SU-DHL-6 (cell line): ENCODE measurements around the gene CASK.

Experiments
- H2AFZ ChIP-seq: fragments of 200-600 bp; sonication (generic); 2 replicates; pipeline ENCODE4 v1.6.1; 2014; ENCODE audit warnings: low read depth, mild to moderate bottlenecking, moderate library complexity, mixed read lengths, antibody characterized with exemption, low read length; ENCODE audit not compliant: severe bottlenecking
- H3F3A ChIP-seq: fragments of 200-600 bp; shearing (Covaris generic); 2 replicates; pipeline ENCODE4 v1.6.0; 2016; ENCODE audit warnings: antibody characterized with exemption, mild to moderate bottlenecking; ENCODE audit not compliant: insufficient read depth
- H3K27ac ChIP-seq: fragments of 200-600 bp; sonication (generic); 2 replicates; pipeline ENCODE4 v1.5.1; 2016; ENCODE audit warnings: low read depth, mild to moderate bottlenecking, low read length, moderate library complexity, mixed read lengths
- H3K27me3 ChIP-seq: fragments of 200-600 bp; sonication (generic), shearing (Covaris generic); 2 replicates; pipeline ENCODE4 v1.6.0; 2014; ENCODE audit warnings: mild to moderate bottlenecking, low read length
- H3K36me3 ChIP-seq: fragments of 200-600 bp; sonication (generic); 2 replicates; pipeline ENCODE4 v1.6.1; 2014; ENCODE audit warnings: mild to moderate bottlenecking, low read length, mixed read lengths
- H3K4me2 ChIP-seq: fragments of 300-600, 200-600 bp; shearing (Covaris generic), sonication (generic); 2 replicates; pipeline ENCODE4 v1.6.0; 2014; ENCODE audit warnings: low read length, low read depth, mild to moderate bottlenecking; ENCODE audit not compliant: poor library complexity, severe bottlenecking
- H3K4me3 ChIP-seq: fragments of 200-600 bp; sonication (generic); 2 replicates; pipeline ENCODE4 v1.5.1; 2014; ENCODE audit warnings: antibody characterized with exemption, low read length, mild to moderate bottlenecking, mixed read lengths; ENCODE audit not compliant: insufficient read depth, poor library complexity, severe bottlenecking
- H3K79me2 ChIP-seq: fragments of 200-600 bp; sonication (generic); 2 replicates; pipeline ENCODE4 v1.6.1; 2014; ENCODE audit warnings: mild to moderate bottlenecking, low read length, moderate library complexity; ENCODE audit not compliant: insufficient read depth
- H3K9ac ChIP-seq: fragments of 200-600 bp; sonication (generic); 2 replicates; pipeline ENCODE4 v1.7.0; 2014; ENCODE audit warnings: mild to moderate bottlenecking, low read length
- H3K9me2 ChIP-seq: fragments of 200-600 bp; sonication (generic); replicated peaks from 2 replicates; pipeline ENCODE4 v1.6.1; 2014; ENCODE audit warnings: low read length; ENCODE audit not compliant: insufficient read depth
- H3K9me3 ChIP-seq: fragments of 200-600 bp; sonication (generic); 2 replicates; pipeline ENCODE4 v1.6.1; 2014; ENCODE audit warnings: low read length, mixed read lengths; ENCODE audit not compliant: insufficient read depth
- H4K20me1 ChIP-seq: fragments of 200-600 bp; sonication (generic); 2 replicates; pipeline ENCODE4 v1.6.1; 2014; ENCODE audit warnings: low read depth, mild to moderate bottlenecking, antibody characterized with exemption, low read length, moderate library complexity, mixed read lengths
- EZH2phosphoT487 ChIP-seq: fragments of 200-600 bp; sonication (generic), shearing (Covaris generic); conservative IDR thresholded peaks from 2 replicates; pipeline ENCODE4 v1.6.1; 2018; ENCODE audit warnings: mild to moderate bottlenecking, antibody characterized with exemption, low read length, moderate library complexity, mixed read lengths
- TF ChIP-seq, protein P1 (sequence below): fragments of 200-600 bp; sonication (generic); IDR thresholded peaks from one replicate; pipeline ENCODE4 v1.5.1; 2017; ENCODE audit warnings: antibody characterized with exemption, mild to moderate bottlenecking, low read length, moderate library complexity; ENCODE audit not compliant: insufficient read depth, poor library complexity, severe bottlenecking

Gene CASK

DNA sequence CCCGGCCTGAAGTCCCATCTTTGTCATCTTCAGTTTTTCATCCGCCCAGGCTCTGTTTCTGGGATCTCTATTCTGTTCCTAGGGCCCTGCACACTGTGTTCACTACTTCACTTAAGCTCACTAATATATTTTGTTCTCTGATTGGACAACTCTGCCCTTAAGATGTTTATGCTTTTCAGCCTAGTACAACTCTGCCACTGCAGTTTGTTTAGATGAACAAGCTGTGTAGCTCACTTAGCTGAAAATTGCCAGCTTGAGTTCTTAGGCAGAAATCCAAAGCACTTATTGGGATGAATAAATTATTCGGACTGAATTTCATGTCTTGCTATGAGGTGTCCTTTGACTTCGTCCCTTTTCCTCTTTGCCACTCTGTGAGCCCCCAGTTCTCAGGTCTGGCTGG, 415.4 kb downstream of the CASK start:
- TF ChIP-seq, protein P1, sequence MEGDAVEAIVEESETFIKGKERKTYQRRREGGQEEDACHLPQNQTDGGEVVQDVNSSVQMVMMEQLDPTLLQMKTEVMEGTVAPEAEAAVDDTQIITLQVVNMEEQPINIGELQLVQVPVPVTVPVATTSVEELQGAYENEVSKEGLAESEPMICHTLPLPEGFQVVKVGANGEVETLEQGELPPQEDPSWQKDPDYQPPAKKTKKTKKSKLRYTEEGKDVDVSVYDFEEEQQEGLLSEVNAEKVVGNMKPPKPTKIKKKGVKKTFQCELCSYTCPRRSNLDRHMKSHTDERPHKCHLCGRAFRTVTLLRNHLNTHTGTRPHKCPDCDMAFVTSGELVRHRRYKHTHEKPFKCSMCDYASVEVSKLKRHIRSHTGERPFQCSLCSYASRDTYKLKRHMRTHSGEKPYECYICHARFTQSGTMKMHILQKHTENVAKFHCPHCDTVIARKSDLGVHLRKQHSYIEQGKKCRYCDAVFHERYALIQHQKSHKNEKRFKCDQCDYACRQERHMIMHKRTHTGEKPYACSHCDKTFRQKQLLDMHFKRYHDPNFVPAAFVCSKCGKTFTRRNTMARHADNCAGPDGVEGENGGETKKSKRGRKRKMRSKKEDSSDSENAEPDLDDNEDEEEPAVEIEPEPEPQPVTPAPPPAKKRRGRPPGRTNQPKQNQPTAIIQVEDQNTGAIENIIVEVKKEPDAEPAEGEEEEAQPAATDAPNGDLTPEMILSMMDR: no peak
- TF ChIP-seq EZH2phosphoT487: no peak
- H3K79me2 ChIP-seq: no peaks in the 10 kb centered on the region
- H3K9ac ChIP-seq: no peak overlapping the region
- H3K4me3 ChIP-seq: no peak overlapping the region
- H3K27ac ChIP-seq: no peak overlapping the region
- H3K9me2 ChIP-seq: no peaks in the 10 kb centered on the region
- H3K4me2 ChIP-seq: no peak overlapping the region
- no peaks in the 10 kb centered on the region for H3K36me3 ChIP-seq
- H4K20me1 ChIP-seq: no peaks in the 10 kb centered on the region
- no peaks in the 10 kb centered on the region for H3K27me3 ChIP-seq
- no peak overlapping the region for H2AFZ ChIP-seq
- H3F3A ChIP-seq: no peaks in the 10 kb centered on the region; the same call in 1 of the 2 replicates
- H3K9me3 ChIP-seq: no peaks in the 10 kb centered on the region

DNA sequence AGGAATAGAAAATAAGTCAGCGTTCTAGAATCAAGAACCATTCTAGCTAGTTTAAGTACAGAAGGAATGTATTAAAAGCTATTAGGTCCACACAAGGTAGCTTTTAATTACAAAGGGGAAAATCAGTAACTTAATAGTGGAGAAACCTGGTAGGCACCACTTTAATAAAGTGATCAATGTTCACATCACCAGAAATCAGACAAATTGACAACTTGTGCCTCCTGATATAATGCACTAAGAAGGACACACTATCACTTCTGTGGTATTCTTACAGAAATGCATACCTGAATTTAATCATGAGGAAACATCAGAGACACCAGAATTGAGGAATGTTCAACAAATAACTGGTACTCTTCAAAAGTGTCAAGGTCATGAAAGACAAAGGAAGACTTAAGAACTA, 421.4 kb downstream of the CASK start:
- no peak overlapping the region for H2AFZ ChIP-seq
- TF ChIP-seq EZH2phosphoT487: no peak
- TF ChIP-seq, protein P1: no peak
- no peak overlapping the region for H3K9ac ChIP-seq
- H3K9me2 ChIP-seq: no peaks in the 10 kb centered on the region
- H3K9me3 ChIP-seq: no peaks in the 10 kb centered on the region
- no peaks in the 10 kb centered on the region for H4K20me1 ChIP-seq
- no peak overlapping the region for H3K27ac ChIP-seq
- no peaks in the 10 kb centered on the region for H3K36me3 ChIP-seq
- no peaks in the 10 kb centered on the region for H3K27me3 ChIP-seq
- no peak overlapping the region for H3K4me3 ChIP-seq
- H3K79me2 ChIP-seq: no peaks in the 10 kb centered on the region
- H3K4me2 ChIP-seq: no peak overlapping the region
- no peaks in the 10 kb centered on the region for H3F3A ChIP-seq

DNA sequence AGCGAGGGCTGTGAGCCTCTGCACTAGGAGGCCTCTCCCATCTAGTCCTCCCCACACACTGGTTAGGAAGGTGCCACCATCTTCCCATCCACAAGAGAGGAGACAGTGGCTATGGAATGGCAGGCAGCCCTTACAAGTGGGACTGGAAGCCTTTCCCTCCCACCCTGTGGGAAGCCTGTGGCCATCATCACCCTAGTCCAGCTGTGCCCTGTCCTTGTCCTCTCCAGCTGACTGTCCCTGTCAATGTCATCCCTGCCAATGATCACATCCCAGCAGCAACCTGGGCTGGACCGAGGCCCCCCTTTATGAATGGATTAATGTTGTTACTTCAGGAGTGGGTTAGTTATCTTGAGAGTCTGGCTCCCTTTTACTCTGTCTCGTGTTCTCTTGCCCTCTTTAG, 423.4 kb downstream of the CASK start:
- Histone ChIP-seq H3K9me3 (no peaks in the 10 kb centered on the region), H3K27ac (no peak overlapping the region), H2AFZ (no peak overlapping the region), H3K4me3 (no peak overlapping the region), H3K36me3 (no peaks in the 10 kb centered on the region), H3K27me3 (no peaks in the 10 kb centered on the region), H4K20me1 (no peaks in the 10 kb centered on the region), H3F3A (no peaks in the 10 kb centered on the region), H3K9me2 (no peaks in the 10 kb centered on the region), H3K9ac (no peak overlapping the region), H3K4me2 (no peak overlapping the region), H3K79me2 (no peaks in the 10 kb centered on the region)
- TF ChIP-seq, protein P1: no peak
- no peak for TF ChIP-seq EZH2phosphoT487
